ENCODE data around the gene ZNF331. TPM values are rescaled to one million over a fixed set of nuclear protein-coding genes. Genes with fewer than 3 reads are reported as not detected.

ZNF331 gene
- total RNA-seq, 2 experiments from 2014 or later, result 34.8 to 36.4 TPM

GRCh38 chr19:53583181-53583580 is 45.2 kb downstream of the ZNF331 start:
- Mint-ChIP-seq H3K27ac (no peak overlapping the region), H3K27me3 (no peaks in the 10 kb centered on the region), H3K4me1 (ENCODE audit: low read depth) (no peaks in the 10 kb centered on the region), H3K4me3 (no peak overlapping the region), H3K9me3 (peaks cover 31% of the 10 kb centered on the region), H3K36me3 (ENCODE audit: low read depth) (peaks cover 23% of the 10 kb centered on the region)
- ATAC-seq (no peak), DNase-seq (no peak)
- intact Hi-C loops (cut with micrococcal nuclease), result no loop called here
- CTCF ChIA-PET, result no interaction called here
- POLR2A ChIA-PET, result no interaction called here
- TF ChIP-seq, protein P1, sequence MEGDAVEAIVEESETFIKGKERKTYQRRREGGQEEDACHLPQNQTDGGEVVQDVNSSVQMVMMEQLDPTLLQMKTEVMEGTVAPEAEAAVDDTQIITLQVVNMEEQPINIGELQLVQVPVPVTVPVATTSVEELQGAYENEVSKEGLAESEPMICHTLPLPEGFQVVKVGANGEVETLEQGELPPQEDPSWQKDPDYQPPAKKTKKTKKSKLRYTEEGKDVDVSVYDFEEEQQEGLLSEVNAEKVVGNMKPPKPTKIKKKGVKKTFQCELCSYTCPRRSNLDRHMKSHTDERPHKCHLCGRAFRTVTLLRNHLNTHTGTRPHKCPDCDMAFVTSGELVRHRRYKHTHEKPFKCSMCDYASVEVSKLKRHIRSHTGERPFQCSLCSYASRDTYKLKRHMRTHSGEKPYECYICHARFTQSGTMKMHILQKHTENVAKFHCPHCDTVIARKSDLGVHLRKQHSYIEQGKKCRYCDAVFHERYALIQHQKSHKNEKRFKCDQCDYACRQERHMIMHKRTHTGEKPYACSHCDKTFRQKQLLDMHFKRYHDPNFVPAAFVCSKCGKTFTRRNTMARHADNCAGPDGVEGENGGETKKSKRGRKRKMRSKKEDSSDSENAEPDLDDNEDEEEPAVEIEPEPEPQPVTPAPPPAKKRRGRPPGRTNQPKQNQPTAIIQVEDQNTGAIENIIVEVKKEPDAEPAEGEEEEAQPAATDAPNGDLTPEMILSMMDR (IDR thresholded peaks at IDR 0.05), result no peak

GRCh38 chr19:53586277-53586691 is 48.3 kb downstream of the ZNF331 start:
- Mint-ChIP-seq H3K4me3 (no peak overlapping the region), H3K9me3 (peaks cover 20% of the 10 kb centered on the region), H3K27ac (no peak overlapping the region), H3K27me3 (no peaks in the 10 kb centered on the region), H3K4me1 (ENCODE audit: low read depth) (no peaks in the 10 kb centered on the region), H3K36me3 (ENCODE audit: low read depth) (peaks cover 1% of the 10 kb centered on the region)
- ATAC-seq (no peak), DNase-seq (no peak)
- POLR2A ChIA-PET, result no interaction called here
- CTCF ChIA-PET, result no interaction called here
- intact Hi-C loops (cut with micrococcal nuclease), result no loop called here
- TF ChIP-seq, protein P1 (IDR thresholded peaks at IDR 0.05), result no peak

DNA sequence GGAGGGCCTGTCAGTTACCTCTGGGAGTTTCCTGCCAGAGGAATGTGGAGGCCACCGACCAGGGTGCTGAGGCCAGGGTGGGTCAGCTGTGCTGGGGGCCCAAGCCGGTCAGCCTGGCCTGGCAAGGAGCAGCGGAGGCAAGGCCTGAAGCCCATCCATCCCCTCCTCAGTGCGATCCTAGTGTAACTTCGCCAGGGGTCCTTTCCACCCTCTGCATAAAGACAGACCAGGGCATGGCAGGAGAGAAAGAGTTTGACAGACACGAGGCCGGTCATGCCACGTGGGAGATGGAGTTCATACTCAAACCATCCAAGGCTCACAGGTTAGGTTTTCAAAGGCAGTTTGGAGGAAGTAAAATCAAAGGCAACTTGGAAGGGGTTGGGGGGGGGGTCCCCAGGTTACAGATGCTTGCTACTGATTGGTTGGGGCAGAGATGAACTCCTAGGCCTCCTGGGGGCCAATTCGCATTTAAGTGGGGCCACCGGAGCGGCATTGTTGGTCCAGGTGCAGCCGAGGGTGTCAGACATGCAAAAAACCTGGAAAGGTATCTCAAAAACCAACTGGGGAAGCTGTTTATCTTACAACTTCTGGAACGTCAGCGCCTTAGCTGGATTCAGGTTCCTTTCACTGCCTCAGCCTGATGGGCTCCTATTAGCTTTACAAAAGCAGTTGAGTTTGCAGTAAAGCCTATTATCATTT is 57.0 kb downstream of the ZNF331 start:
- Mint-ChIP-seq H3K27ac (no peak overlapping the region), H3K4me1 (ENCODE audit: low read depth) (no peaks in the 10 kb centered on the region), H3K4me3 (no peak overlapping the region), H3K36me3 (ENCODE audit: low read depth) (no peaks in the 10 kb centered on the region), H3K9me3 (peaks cover 3% of the 10 kb centered on the region), H3K27me3 (no peaks in the 10 kb centered on the region)
- intact Hi-C loops (cut with micrococcal nuclease), result no loop called here
- ChIA-PET POLR2A (no interaction called here), CTCF (no interaction called here)
- no peak for DNase-seq
- no peak for ATAC-seq
- TF ChIP-seq, protein P1 (IDR thresholded peaks at IDR 0.05), result no peak

DNA sequence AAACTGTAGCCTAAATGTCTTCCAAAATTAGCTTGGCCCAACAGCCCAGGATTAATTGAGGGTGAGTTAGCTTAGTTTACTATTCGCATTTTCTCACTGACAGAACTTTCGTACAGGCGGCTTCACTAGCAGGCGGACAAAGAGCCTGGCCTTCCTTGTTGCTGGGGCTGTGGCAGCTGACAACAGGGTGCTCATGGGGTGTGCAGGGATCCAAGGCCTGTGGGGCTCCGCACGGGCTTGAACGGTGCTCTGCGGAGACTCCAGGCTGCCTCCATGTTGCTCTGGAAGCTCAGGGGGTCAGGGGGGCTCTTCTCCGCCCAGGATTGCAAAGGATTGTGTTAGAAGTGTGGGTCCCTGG is 57.5 kb downstream of the ZNF331 start:
- no peaks in the 10 kb centered on the region for H3K36me3 Mint-ChIP-seq (ENCODE audit: low read depth)
- no peak overlapping the region for H3K4me3 Mint-ChIP-seq
- no peak overlapping the region for H3K27ac Mint-ChIP-seq
- H3K27me3 Mint-ChIP-seq, result no peaks in the 10 kb centered on the region
- intact Hi-C loops (cut with micrococcal nuclease), result no loop called here
- ATAC-seq (no peak), DNase-seq (no peak)
- TF ChIP-seq, protein P1 (IDR thresholded peaks at IDR 0.05), result no peak
- no peaks in the 10 kb centered on the region for H3K4me1 Mint-ChIP-seq (ENCODE audit: low read depth)
- peaks cover 3% of the 10 kb centered on the region for H3K9me3 Mint-ChIP-seq
- CTCF ChIA-PET, result no interaction called here
- POLR2A ChIA-PET, result no interaction called here

DNA sequence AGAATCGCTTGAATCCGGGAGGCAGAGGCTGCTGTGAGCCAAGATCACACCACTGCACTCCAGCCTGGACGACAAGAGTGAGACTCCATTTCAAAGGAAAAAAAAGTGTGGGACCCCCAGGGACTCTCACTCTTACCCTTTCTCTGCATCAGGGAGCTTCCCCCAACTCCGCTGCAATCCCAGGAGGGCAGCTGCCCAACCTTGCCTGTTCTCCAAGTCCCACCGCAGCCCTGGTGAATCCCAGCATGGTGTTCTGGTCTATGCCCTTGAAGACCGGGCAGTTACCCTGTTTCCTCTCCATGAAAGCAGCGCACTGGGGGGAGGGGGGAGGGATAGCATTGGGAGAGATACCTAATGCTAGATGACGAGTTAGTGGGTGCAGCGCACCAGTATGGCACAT is 58.1 kb downstream of the ZNF331 start:
- TF ChIP-seq, protein P1 (IDR thresholded peaks at IDR 0.05), result no peak
- Mint-ChIP-seq H3K36me3 (ENCODE audit: low read depth) (no peaks in the 10 kb centered on the region), H3K4me3 (no peak overlapping the region), H3K27ac (no peak overlapping the region), H3K9me3 (peaks cover 3% of the 10 kb centered on the region), H3K27me3 (no peaks in the 10 kb centered on the region), H3K4me1 (ENCODE audit: low read depth) (no peaks in the 10 kb centered on the region)
- CTCF ChIA-PET, result no interaction called here
- intact Hi-C loops (cut with micrococcal nuclease), result no loop called here
- POLR2A ChIA-PET, result no interaction called here
- ATAC-seq (no peak), DNase-seq (no peak)

All from activated CD8-positive, alpha-beta T cell treated with anti-CD3 and anti-CD28 coated beads for 36 hours (primary cell).